Activated naive CD4-positive, alpha-beta T cell treated with anti-CD3 and anti-CD28 coated beads, Interleukin-2, amount 10 ng/mL, durations not matched to agents 7 days and 5 days (primary cell): ENCODE data around the gene PLXNB1.

ENCODE experiments used
- CTCF ChIA-PET: fragments of 350-600 bp; sonication (Branson Sonifier 250); formaldehyde crosslinking; loops from one replicate; lab custom pipeline; 2021; ENCODE audit warnings: antibody characterized with exemption; lab: Charles Lee
- DNase-seq: peaks from one replicate; pipeline ENCODE4 v3.0.0-alpha.2; 2020
- H3K27ac Mint-ChIP-seq: one replicate; pipeline ENCODE4 v1.8.0; 2021; ENCODE audit warnings: mild to moderate bottlenecking, moderate library complexity, mixed read lengths
- H3K27me3 Mint-ChIP-seq: one replicate; pipeline ENCODE4 v1.8.0; 2021; ENCODE audit warnings: mild to moderate bottlenecking, mixed read lengths
- H3K36me3 Mint-ChIP-seq: one replicate; pipeline ENCODE4 v1.8.0; 2021; ENCODE audit warnings: mixed read lengths
- H3K4me1 Mint-ChIP-seq: one replicate; pipeline ENCODE4 v1.8.0; 2021; ENCODE audit warnings: mixed read lengths
- H3K4me3 Mint-ChIP-seq: one replicate; pipeline ENCODE4 v1.8.0; 2021; ENCODE audit warnings: mild to moderate bottlenecking, moderate library complexity, mixed read lengths
- H3K9me3 Mint-ChIP-seq: one replicate; pipeline ENCODE4 v1.8.0; 2021; ENCODE audit warnings: mixed read lengths

Gene PLXNB1

DNA sequence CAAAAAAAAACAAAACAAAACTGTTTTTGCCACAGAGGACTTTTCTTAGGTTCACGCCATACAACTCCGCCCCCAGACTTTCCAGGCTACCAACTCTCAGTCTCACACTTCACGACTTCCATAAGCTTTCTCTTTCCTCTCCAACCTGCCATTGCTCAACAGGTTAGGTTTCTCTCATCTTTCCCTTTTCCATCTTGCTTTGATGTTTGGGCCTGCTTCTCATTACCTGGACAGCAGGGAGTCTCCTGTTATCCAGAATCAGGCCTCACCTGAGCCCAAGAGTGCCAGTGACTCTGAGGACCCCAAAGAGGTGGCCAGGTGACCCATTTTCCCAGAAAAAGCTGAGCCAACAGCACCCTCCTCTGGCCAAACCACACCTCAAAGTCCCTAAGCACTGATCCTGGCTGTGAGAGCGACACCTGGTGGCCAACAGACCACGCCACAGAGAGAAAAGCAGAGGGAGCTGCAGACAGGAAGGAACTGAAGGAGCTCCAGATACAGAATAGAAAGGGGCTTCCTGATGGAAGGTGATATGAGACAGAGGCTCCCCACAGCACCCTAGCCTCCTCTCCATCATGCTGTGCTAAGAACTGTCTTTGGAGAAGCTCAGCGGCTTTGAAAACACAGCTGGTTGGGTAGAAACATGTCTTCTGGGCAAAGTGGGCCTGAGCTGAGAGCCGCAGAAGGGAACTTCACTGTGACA lies 6.0 kb upstream of the PLXNB1 start:
- H3K4me3 Mint-ChIP-seq, result no peak overlapping the region
- peaks cover 43% of the 10 kb centered on the region for H3K4me1 Mint-ChIP-seq
- H3K27ac Mint-ChIP-seq, result no peak overlapping the region
- H3K9me3 Mint-ChIP-seq, result no peaks in the 10 kb centered on the region
- no peaks in the 10 kb centered on the region for H3K27me3 Mint-ChIP-seq
- CTCF ChIA-PET, result interaction anchor here (0.6 to 7.9 kb wide), 74 partner anchors 8 to 347 kb away, joined by 3 to 170 read pairs (median 6); partner anchors contain the start of genes ATRIP, CDC25A, FBXW12 and NCKIPSD
- H3K36me3 Mint-ChIP-seq, result peaks cover 13% of the 10 kb centered on the region
- DNase-seq, result peak; percentile 87

DNA sequence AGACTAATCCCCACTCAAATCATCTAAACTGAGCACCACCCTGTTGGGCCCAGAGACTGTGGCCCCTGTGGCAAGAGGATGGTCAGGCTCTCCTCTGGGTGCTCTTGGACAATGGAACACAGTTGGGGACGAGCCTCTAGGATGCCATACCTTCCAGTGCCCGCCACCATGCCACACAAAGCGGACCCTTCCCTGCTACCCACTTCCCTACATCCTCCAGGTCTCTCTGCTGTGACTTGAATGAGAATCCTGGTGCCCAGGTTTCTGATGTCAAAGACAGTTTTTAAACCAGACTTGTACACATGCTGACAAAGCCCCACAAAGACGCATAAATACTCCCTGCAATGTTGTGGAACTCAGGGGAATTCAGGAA lies 5.3 kb upstream of the PLXNB1 start:
- no peak overlapping the region for H3K27ac Mint-ChIP-seq
- no peak overlapping the region for H3K4me3 Mint-ChIP-seq
- DNase-seq, result no peak
- CTCF ChIA-PET, result interaction anchor here (0.7 to 7.9 kb wide), 37 partner anchors 11 to 242 kb away, joined by 3 to 170 read pairs (median 9); partner anchors contain the start of genes ATRIP, NME6, PFKFB4 and SHISA5
- peaks cover 45% of the 10 kb centered on the region for H3K4me1 Mint-ChIP-seq
- no peaks in the 10 kb centered on the region for H3K9me3 Mint-ChIP-seq
- peaks cover 6% of the 10 kb centered on the region for H3K27me3 Mint-ChIP-seq
- H3K36me3 Mint-ChIP-seq, result peaks cover 12% of the 10 kb centered on the region

DNA sequence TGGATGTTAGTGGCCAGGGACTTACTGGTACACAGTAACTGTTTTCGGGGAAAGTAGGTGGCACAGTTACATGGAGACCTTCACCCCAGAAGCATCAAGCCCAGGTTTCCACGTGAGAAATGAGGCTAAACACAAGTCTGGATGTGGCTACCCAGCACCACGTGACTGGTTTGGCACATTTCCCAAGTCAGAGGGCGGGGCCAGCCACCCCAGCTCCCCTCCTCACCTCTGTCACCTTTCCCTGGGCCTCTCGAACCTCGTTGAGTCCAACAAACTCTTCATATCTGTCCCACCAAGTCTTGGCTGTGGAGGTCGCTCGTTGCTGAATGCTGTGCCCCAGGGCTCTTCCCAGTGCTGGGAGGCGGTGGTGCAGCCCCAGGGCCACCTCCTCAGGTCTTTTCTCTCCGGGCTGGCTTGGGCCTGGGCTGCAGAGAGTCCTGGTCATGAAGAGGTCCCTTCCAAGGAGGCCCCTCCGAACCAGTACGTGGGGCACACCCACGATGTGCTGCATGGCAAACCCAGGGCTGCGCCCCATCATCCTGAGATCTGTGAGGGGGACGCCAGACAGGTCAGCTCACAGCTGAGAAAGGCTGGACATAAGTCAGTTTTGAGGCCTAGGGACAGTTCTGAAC lies 4.8 kb upstream of the PLXNB1 start:
- Mint-ChIP-seq H3K4me1 (peaks cover 45% of the 10 kb centered on the region), H3K27ac (no peak overlapping the region), H3K27me3 (peaks cover 11% of the 10 kb centered on the region), H3K9me3 (no peaks in the 10 kb centered on the region), H3K36me3 (peaks cover 12% of the 10 kb centered on the region), H3K4me3 (no peak overlapping the region)
- DNase-seq, result peak; percentile 22
- CTCF ChIA-PET, result interaction anchor here (0.8 to 7.9 kb wide), 15 partner anchors 9 to 242 kb away, joined by 3 to 170 read pairs (median 4); partner anchors contain the start of genes NME6, PFKFB4 and SHISA5

DNA sequence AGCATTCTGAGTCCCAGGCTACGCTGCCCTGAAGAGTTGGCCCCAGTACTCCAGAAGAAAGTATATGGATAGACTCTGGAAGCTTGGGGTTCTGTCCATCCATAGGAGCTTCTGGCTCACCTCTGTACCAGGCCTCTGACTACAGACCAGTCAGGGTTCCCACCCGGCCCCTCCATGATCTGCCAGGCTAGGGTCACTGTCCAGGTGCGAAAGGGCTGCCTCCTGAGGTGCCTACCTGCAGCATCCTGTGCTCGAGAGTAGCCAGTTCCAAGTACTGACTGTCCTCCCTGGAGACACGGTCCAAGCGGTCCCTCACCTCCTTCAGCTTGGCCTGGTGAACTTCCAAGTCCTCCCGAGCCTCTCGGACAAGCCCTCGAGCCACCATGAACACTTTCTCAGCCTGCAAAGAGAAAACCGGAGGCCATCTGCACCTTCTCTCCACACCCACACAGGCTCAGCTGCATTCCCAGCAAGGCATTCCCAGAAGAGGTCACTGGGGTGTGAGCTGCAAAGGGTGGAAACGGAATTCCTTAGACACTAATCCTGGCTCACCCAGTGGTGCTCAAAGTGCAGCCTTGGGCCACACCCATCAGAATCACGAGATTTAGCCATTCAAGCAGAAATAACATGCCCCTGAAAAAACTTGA lies 3.7 kb upstream of the PLXNB1 start:
- H3K4me1 Mint-ChIP-seq, result peaks cover 34% of the 10 kb centered on the region
- CTCF ChIA-PET, result interaction anchor here (0.6 to 7.9 kb wide), 18 partner anchors 8 to 240 kb away, joined by 3 to 170 read pairs (median 4); partner anchors contain the start of gene ATRIP
- H3K36me3 Mint-ChIP-seq, result peaks cover 12% of the 10 kb centered on the region
- peaks cover 16% of the 10 kb centered on the region for H3K27me3 Mint-ChIP-seq
- H3K27ac Mint-ChIP-seq, result no peak overlapping the region
- H3K9me3 Mint-ChIP-seq, result no peaks in the 10 kb centered on the region
- no peak overlapping the region for H3K4me3 Mint-ChIP-seq
- peak; percentile 15 for DNase-seq

DNA sequence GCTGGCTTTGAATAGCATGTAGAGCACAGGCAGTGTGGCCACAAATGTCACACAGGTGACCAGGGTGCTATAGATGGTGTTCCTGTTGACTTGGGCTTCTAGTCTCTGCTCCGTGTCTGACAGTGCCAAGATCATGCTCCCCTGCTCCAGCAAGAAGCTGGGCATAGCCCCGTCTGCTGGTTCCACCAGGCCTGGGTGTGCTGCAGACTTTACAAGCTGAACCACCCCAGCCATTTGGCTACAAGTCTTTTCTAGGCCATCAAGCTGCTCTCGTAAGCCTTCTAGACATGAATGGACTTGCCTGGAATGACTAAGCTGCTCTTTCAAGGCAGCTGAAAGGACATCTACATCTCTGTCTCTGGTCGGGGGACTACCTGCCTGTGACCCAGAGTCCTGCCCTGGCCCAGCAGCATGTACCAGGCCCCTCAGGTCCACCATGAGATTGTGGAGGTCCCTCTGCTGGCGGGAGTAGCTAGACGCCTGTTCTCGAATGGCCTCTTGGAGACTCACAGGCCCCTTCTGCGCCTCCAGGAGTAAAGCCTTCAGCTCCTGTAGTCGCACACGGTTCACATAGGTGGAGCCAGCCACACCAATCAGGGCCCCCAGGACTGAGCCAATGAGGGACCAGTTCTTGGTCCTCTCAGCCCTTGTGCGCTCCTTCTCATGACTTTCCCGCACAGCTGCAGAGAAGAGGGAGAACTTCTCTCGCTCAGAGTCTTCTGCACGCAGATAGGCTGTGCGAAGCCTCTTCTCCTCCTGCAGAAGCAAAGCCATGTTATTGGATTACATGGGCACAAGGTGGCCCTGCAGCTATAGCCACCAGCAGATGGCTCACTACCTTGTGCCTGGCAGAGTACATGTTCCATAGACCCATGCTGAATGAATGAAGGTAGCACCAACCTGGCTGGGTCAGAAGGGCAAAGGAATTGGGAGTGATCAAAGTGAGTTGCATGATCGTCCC lies 2.8 kb upstream of the PLXNB1 start:
- Mint-ChIP-seq H3K4me3 (no peak overlapping the region), H3K27ac (no peak overlapping the region), H3K9me3 (no peaks in the 10 kb centered on the region), H3K27me3 (peaks cover 25% of the 10 kb centered on the region), H3K36me3 (peaks cover 12% of the 10 kb centered on the region), H3K4me1 (peaks cover 27% of the 10 kb centered on the region)
- CTCF ChIA-PET, result interaction anchor here (0.9 to 7.7 kb wide), 13 partner anchors 9 to 614 kb away, joined by 3 to 170 read pairs (median 4); no protein-coding TSS in a partner anchor
- peak; percentile 33 for DNase-seq

DNA sequence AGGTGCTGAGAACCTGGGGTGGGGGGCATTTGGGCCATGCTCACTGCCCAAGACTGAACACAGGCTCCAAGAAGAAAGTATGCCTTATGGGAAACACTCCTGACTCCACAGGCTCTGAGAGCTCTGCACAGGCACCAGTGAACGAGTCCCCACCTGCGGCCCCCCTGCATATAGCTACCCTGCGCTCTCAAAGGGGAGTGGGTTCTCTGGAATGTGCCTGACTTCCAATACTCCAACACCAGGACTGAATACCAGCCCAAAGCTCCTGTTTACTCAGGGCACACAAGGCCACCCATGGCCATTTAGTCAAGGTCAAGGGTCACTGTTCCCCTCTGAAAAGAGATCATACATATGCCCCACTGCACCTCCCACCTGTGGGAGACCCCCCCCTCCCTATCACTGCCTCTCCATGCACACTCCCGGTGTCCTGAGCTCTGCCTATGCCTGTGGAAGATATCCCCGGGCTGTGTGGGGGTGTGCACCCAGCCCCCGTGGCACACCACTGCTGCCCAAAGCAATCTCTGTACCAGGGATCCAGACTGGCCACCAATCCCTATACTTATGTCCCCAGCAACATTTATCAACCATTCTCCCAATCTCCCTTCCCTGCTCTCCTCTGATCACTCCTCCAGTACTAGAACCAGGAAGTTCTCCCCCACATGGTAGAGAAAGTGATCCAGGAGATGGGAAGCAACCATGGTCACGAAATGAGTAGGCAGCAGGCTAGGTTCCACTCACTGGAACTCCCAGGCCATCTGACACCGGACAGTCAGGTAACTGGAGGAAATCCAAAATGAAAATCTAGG lies 1.5 kb upstream of the PLXNB1 start:
- H3K4me3 Mint-ChIP-seq, result peak overlapping the region; percentile 74
- CTCF ChIA-PET, result interaction anchor here (1.0 to 7.7 kb wide), 5 partner anchors 11 to 117 kb away, joined by 3 to 170 read pairs (median 12); no protein-coding TSS in a partner anchor
- H3K27me3 Mint-ChIP-seq, result peaks cover 36% of the 10 kb centered on the region
- DNase-seq, result peak; percentile 19
- peaks cover 12% of the 10 kb centered on the region for H3K36me3 Mint-ChIP-seq
- H3K4me1 Mint-ChIP-seq, result peaks cover 24% of the 10 kb centered on the region
- H3K9me3 Mint-ChIP-seq, result no peaks in the 10 kb centered on the region
- no peak overlapping the region for H3K27ac Mint-ChIP-seq

DNA sequence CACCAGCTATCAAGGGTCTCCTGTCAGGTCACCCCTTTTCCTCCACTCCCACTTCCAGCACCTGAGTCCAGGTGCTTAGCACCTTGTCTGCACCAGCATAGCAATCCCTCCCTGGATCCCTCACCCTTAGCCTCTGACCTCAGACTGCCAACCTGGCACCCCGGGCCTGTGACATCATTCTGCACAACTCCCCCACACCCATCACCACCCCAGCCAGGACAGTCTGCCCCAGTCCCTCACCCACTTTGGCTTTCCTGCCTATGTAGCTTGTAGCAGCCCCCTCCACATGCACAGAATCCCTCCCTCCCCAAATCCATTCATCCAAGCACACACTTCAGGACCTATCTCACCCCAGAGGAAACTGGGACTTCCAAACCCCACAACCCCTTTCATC lies 819 bp upstream of the PLXNB1 start:
- no peak overlapping the region for H3K27ac Mint-ChIP-seq
- no peaks in the 10 kb centered on the region for H3K9me3 Mint-ChIP-seq
- H3K27me3 Mint-ChIP-seq, result peaks cover 36% of the 10 kb centered on the region
- H3K4me1 Mint-ChIP-seq, result peaks cover 24% of the 10 kb centered on the region
- H3K36me3 Mint-ChIP-seq, result peaks cover 12% of the 10 kb centered on the region
- CTCF ChIA-PET, result interaction anchor here (0.9 to 7.7 kb wide), 2 partner anchors 9 to 29 kb away, joined by 4 to 170 read pairs; partner anchors contain the start of gene CCDC51
- H3K4me3 Mint-ChIP-seq, result peak overlapping the region; percentile 74
- peak; percentile 17 for DNase-seq

DNA sequence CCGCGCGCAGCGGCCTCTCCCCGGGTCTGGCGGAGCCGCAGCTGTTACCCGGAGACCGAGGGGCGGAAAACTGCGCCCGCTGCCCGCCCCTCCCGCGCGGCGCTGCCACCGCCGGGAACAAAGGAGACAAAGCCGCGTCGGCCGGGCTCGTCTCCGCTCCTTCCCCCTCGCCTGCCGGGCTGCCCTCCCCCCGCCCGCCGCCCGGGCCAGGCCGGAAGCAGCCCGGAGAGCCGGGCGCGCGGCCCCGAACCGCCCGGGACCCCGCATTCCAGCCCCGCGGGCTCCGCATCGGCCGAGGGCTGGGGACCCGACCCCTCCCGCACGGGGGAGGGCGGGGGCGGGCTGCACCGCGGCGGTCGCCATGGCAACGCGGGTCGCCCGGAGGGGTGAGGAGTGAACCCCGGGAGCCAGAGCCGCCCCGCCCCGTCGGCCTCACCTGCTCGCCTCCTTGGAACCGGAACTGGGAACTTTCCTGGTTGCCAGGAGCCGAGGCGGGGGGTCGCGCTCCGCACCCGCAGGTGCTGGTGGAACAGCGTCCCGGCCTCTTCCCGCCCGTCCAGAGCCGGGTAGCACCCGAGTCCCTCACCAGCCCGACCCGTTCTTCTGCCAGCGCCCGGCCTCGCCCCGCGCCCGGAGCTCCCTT lies 448 bp downstream of the PLXNB1 start:
- CTCF ChIA-PET, result interaction anchor here (0.9 kb wide), 2 partner anchors 10 to 28 kb away, joined by 4 to 5 read pairs; partner anchors contain the start of gene CCDC51
- H3K27ac Mint-ChIP-seq, result no peak overlapping the region
- peaks cover 19% of the 10 kb centered on the region for H3K4me1 Mint-ChIP-seq
- peak; percentile 74 for DNase-seq
- peak overlapping the region; percentile 74 for H3K4me3 Mint-ChIP-seq
- H3K36me3 Mint-ChIP-seq, result peaks cover 11% of the 10 kb centered on the region
- H3K27me3 Mint-ChIP-seq, result peaks cover 42% of the 10 kb centered on the region
- H3K9me3 Mint-ChIP-seq, result no peaks in the 10 kb centered on the region

DNA sequence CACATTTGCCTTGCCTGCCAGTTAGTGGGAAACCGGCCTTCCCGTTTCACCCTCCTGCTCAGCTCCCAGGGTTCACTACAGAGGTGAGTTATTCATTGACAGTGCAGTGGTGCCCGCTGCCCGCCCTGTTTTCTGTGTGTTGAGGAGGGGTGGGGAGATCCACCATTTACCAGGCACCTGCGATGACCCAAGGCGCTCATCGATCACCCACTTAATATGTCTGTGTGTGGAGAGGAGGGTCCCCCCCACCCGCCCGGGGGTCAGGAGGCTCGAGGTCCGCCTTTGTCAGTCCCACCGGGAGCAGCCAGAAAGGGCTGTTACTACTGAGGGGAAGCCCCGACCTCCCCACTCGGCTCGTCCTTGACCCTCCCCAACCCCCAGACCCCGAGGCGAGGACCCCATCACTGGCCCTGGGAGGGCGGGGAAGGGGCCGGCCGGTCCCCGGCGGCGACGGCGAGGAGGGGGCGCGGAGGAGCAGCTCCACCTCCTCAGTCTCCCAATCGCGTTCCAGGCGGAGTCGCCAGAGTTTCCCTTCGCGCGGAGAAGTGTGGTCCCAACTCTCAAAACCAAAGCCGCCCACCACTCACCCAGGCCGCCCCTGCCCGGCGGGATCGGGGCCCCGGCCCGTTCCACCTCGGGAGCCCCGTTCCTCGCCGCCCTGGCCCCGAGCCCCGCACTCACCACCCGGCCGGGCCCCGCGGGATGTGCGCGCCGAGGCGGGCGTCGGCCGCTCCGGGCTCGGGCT lies 1.1 kb downstream of the PLXNB1 start:
- H3K27ac Mint-ChIP-seq, result no peak overlapping the region
- H3K4me1 Mint-ChIP-seq, result peaks cover 13% of the 10 kb centered on the region
- no peak for DNase-seq
- H3K36me3 Mint-ChIP-seq, result peaks cover 11% of the 10 kb centered on the region
- CTCF ChIA-PET, result no interaction called here
- H3K9me3 Mint-ChIP-seq, result no peaks in the 10 kb centered on the region
- peak overlapping the region; percentile 52 for H3K4me3 Mint-ChIP-seq
- H3K27me3 Mint-ChIP-seq, result peaks cover 44% of the 10 kb centered on the region

DNA sequence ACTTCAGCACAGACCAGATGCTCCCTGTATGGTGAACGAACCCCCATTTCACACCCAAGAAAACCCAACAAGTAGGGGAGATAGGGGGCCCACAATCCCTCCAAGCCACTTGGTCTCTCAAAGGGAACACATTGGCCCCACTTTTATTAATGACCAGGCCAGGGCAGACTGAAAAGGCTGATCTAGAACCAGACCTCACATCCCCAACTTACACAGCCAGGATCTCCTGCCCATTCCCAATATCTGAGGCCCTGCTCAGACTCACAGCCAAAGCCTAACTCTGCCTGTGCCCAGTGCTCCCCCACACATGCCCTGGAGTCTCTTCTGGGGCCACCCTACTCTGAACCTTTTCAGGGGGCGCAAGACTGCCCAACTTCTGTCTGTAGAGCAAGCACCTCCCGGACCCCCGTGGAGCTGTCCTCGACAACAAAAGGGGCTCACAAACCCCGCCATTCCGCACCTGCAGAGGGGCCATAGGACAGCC lies 1.8 kb downstream of the PLXNB1 start:
- CTCF ChIA-PET, result no interaction called here

DNA sequence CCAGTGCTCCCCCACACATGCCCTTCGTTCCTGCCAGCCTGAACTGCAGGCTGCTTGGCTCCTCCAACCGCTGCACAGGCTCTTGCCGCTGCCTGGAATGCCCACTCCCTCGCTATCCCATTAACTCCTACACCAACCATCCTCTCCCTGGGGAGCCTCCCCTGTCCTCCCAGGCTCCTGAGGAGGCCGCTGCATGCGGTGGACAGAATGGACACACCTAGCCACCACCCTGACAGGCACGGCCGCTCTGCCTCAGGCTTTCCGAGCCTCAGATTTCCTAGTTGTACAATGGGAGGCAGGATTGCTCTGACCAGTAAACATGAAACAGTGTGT lies 2.3 kb downstream of the PLXNB1 start:
- H3K27me3 Mint-ChIP-seq, result peaks cover 49% of the 10 kb centered on the region
- peak overlapping the region; percentile 46 for H3K4me3 Mint-ChIP-seq
- H3K4me1 Mint-ChIP-seq, result peaks cover 13% of the 10 kb centered on the region
- no peaks in the 10 kb centered on the region for H3K9me3 Mint-ChIP-seq
- no peak overlapping the region for H3K27ac Mint-ChIP-seq
- CTCF ChIA-PET, result no interaction called here
- DNase-seq, result no peak
- peaks cover 11% of the 10 kb centered on the region for H3K36me3 Mint-ChIP-seq

More for the DNA sequence above, 1.8 kb downstream of the PLXNB1 start:
- no peaks in the 10 kb centered on the region for H3K9me3 Mint-ChIP-seq
- peaks cover 45% of the 10 kb centered on the region for H3K27me3 Mint-ChIP-seq
- H3K36me3 Mint-ChIP-seq, result peaks cover 11% of the 10 kb centered on the region
- H3K27ac Mint-ChIP-seq, result no peak overlapping the region
- H3K4me3 Mint-ChIP-seq, result peak overlapping the region; percentile 46
- no peak for DNase-seq
- H3K4me1 Mint-ChIP-seq, result peaks cover 13% of the 10 kb centered on the region
